ENCODE data around the gene TFB2M. TPM values are rescaled to one million over a fixed set of nuclear protein-coding genes. Genes with fewer than 3 reads are reported as not detected.
"Not testable (repeated sequence)": the region's sequence is repeated elsewhere in the genome, so short reads cannot be mapped to it uniquely, and the experiment has no call there.

TFB2M gene
- total and polyA plus RNA-seq, 2 donors: 11.6 to 11.7 TPM

DNA sequence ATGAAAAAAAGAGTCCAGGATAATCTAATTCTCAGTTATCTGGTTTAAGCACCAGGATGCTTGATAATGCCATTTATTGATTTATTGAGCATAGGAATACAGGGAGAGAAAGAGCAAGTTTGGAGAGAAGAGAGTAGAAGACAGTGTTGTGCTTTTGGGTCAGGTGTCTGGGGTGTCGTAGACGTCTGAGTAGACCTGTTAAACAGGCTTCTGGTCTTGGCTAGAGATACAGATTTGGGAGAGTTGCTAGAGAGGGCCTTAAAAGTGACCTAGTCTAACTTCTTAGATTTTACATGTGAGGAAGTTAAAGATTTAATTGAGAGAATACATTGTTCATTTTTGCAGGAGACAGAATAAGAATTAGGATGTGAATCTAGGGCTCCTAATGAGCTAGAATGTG, 34.5 kb upstream of the TFB2M start:
- Histone ChIP-seq H3K4me3 (ENCODE audit: low read length in 2 of 2) (no peak overlapping the region), H3K4me1 (ENCODE audit: control insufficient read depth in 2 of 2, insufficient read depth in 2 of 2, low read length in 2 of 2) (no peaks in the 10 kb centered on the region), H3K27ac (ENCODE audit: low read depth in 1 of 2, low read length in 1 of 2) (no peak overlapping the region), H3K9me3 (ENCODE audit: control insufficient read depth in 2 of 2, insufficient read depth in 1 of 2, low read length in 1 of 2) (peaks cover 1 to 8% of the 10 kb centered on the region in 2 donors), H3K27me3 (ENCODE audit: control insufficient read depth in 2 of 2, insufficient read depth in 1 of 2, low read length in 1 of 2) (no peaks in the 10 kb centered on the region), H3K36me3 (ENCODE audit: control insufficient read depth in 2 of 2, insufficient read depth in 2 of 2, low read length in 1 of 2) (peaks cover 6 to 15% of the 10 kb centered on the region in 2 donors)
- DNase-seq (ENCODE audit: low read depth in 6 of 9, low spot score in 9 of 9): no peak
- WGBS: 94% methylated on average over 2 of the region's 2 CpGs

DNA sequence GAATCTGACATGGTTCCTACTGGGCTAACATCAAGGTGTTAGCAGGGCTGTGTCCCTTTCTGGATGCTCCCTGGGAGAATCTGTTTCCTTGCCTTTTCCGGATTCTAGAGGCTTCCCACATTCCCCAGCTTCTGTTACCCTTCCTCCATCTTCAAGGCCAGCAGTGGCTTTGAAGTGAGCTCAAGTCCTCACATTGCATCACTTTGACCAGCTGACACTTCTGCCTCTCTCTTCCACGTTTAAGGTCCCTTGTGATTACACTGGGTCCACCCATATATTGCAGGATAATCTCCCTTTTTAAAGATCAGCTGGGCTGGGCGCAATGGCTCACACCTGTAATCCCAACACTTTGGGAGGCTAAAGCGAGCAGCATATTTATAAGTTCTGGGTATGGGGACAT, 33.3 kb upstream of the TFB2M start:
- no peaks in the 10 kb centered on the region for H3K4me1 ChIP-seq (ENCODE audit: control insufficient read depth in 2 of 2, insufficient read depth in 2 of 2, low read length in 2 of 2)
- whole genome bisulfite sequencing: 97% methylated on average over 4 of the region's 4 CpGs
- no peak for DNase-seq (ENCODE audit: low read depth in 6 of 9, low spot score in 9 of 9)

DNA sequence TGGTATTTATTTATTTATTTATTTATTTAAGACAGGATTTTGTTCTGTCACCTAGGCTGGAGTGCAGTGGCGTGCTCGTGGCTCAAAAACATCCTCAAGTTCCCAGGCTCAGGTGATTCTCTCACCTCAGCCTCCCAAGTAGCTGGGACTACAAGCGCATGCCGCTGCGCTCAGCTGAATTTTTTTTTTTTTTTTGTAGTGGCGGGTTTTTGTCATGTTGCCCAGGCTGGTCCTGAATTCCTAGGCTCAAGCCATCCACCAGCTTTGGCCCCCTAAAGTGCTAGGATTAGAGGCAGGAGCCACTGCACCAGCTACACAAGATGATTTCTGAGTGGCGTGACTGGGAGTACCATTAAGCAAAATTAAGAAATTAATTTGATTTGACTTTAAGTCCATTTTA, 31.9 kb upstream of the TFB2M start:
- H3K9me3 ChIP-seq (ENCODE audit: control insufficient read depth in 2 of 2, insufficient read depth in 1 of 2, low read length in 1 of 2): no peaks in the 10 kb centered on the region
- DNase-seq (ENCODE audit: low read depth in 6 of 9, low spot score in 9 of 9): no peak
- no peaks in the 10 kb centered on the region for H3K4me1 ChIP-seq (ENCODE audit: control insufficient read depth in 2 of 2, insufficient read depth in 2 of 2, low read length in 2 of 2)
- no peaks in the 10 kb centered on the region for H3K27me3 ChIP-seq (ENCODE audit: control insufficient read depth in 2 of 2, insufficient read depth in 1 of 2, low read length in 1 of 2)
- WGBS: 96% methylated on average over 7 of the region's 7 CpGs
- H3K4me3 ChIP-seq (ENCODE audit: low read length in 2 of 2): no peak overlapping the region
- no peak overlapping the region for H3K27ac ChIP-seq (ENCODE audit: low read depth in 1 of 2, low read length in 1 of 2)
- H3K36me3 ChIP-seq (ENCODE audit: control insufficient read depth in 2 of 2, insufficient read depth in 2 of 2, low read length in 1 of 2): peaks cover 12 to 26% of the 10 kb centered on the region in 2 donors

More for the DNA sequence above, 33.3 kb upstream of the TFB2M start:
- no peaks in the 10 kb centered on the region for H3K27me3 ChIP-seq (ENCODE audit: control insufficient read depth in 2 of 2, insufficient read depth in 1 of 2, low read length in 1 of 2)
- H3K36me3 ChIP-seq (ENCODE audit: control insufficient read depth in 2 of 2, insufficient read depth in 2 of 2, low read length in 1 of 2): peaks cover 10 to 18% of the 10 kb centered on the region in 2 donors
- H3K4me3 ChIP-seq (ENCODE audit: low read length in 2 of 2): no peak overlapping the region
- peaks cover 0 to 4% of the 10 kb centered on the region in 2 donors for H3K9me3 ChIP-seq (ENCODE audit: control insufficient read depth in 2 of 2, insufficient read depth in 1 of 2, low read length in 1 of 2)
- no peak overlapping the region for H3K27ac ChIP-seq (ENCODE audit: low read depth in 1 of 2, low read length in 1 of 2)

DNA sequence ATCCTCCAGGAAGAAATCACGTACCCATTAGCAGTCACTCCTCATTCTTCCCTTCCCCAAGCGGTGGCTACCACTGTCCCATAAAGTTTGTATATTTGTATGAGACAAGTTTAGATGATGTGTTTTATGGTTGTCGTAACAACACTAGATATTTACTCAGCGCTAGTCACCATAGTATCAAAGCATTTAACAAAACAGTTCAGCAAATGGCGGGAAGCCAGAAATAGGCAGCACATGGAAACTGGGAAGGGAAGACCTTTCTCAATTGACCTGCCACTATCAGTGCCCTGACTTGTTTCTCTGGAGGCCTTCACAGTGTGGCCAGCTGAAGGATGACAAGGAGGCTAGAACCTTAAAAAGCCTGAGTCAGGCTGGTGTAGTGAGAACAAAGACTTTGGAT, 31.3 kb upstream of the TFB2M start:
- H3K27ac ChIP-seq (ENCODE audit: low read depth in 1 of 2, low read length in 1 of 2): no peak overlapping the region
- H3K4me1 ChIP-seq (ENCODE audit: control insufficient read depth in 2 of 2, insufficient read depth in 2 of 2, low read length in 2 of 2): no peaks in the 10 kb centered on the region
- no peaks in the 10 kb centered on the region for H3K9me3 ChIP-seq (ENCODE audit: control insufficient read depth in 2 of 2, insufficient read depth in 1 of 2, low read length in 1 of 2)
- H3K27me3 ChIP-seq (ENCODE audit: control insufficient read depth in 2 of 2, insufficient read depth in 1 of 2, low read length in 1 of 2): no peaks in the 10 kb centered on the region
- no peak overlapping the region for H3K4me3 ChIP-seq (ENCODE audit: low read length in 2 of 2)
- peaks cover 12 to 31% of the 10 kb centered on the region in 2 donors for H3K36me3 ChIP-seq (ENCODE audit: control insufficient read depth in 2 of 2, insufficient read depth in 2 of 2, low read length in 1 of 2)
- WGBS: 97% methylated on average over 5 of the region's 5 CpGs
- no peak for DNase-seq (ENCODE audit: low read depth in 6 of 9, low spot score in 9 of 9)

DNA sequence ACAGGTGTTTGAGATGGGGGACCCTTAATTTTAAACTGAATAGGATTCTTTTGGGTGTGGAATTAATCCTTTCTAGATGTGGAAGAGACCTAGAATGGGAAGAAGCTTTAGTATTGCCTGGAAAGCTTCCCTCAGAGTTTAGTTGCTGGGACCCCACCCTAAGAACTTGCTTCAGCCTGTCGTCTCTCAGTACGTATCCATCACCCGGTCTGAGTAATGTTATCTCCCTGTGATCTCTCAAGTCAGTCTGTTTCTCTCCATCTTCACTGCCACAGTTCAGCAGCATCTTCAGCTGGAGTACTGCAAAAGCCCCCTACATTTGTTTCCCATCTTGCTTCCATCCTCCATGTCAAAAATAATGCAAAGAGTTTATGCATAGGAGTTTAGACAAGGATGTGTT, 29.1 kb upstream of the TFB2M start:
- H3K4me1 ChIP-seq (ENCODE audit: control insufficient read depth in 2 of 2, insufficient read depth in 2 of 2, low read length in 2 of 2): no peaks in the 10 kb centered on the region
- peaks cover 0 to 2% of the 10 kb centered on the region in 2 donors for H3K9me3 ChIP-seq (ENCODE audit: control insufficient read depth in 2 of 2, insufficient read depth in 1 of 2, low read length in 1 of 2)
- no peak for DNase-seq (ENCODE audit: low read depth in 6 of 9, low spot score in 9 of 9)
- H3K36me3 ChIP-seq (ENCODE audit: control insufficient read depth in 2 of 2, insufficient read depth in 2 of 2, low read length in 1 of 2): peaks cover 20 to 39% of the 10 kb centered on the region in 2 donors
- H3K27me3 ChIP-seq (ENCODE audit: control insufficient read depth in 2 of 2, insufficient read depth in 1 of 2, low read length in 1 of 2): no peaks in the 10 kb centered on the region
- H3K27ac ChIP-seq (ENCODE audit: low read depth in 1 of 2, low read length in 1 of 2): no peak overlapping the region
- 91% methylated on average over 3 of the region's 3 CpGs for WGBS
- H3K4me3 ChIP-seq (ENCODE audit: low read length in 2 of 2): no peak overlapping the region

DNA sequence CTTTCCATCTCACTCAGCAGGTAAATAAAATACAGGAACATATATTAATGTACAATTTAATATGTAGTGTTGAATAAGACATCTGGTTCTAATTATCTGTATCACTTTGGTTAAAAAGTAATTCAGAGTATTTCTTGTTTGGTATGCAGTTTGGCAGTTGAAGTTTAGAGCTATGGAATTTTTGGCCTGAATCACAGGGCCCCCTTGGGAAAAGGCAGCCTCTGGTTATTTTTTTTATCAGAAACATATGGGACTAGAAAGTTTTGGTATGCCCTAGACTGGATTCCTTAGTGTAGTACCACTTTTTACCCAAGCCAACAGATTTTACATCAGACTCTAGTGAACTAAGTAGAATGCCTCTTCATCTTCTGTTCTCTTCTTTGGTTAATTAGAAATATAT, 26.6 kb upstream of the TFB2M start:
- Histone ChIP-seq H3K4me1 (ENCODE audit: control insufficient read depth in 2 of 2, insufficient read depth in 2 of 2, low read length in 2 of 2) (no peaks in the 10 kb centered on the region), H3K4me3 (ENCODE audit: low read length in 2 of 2) (no peak overlapping the region), H3K27me3 (ENCODE audit: control insufficient read depth in 2 of 2, insufficient read depth in 1 of 2, low read length in 1 of 2) (no peaks in the 10 kb centered on the region), H3K9me3 (ENCODE audit: control insufficient read depth in 2 of 2, insufficient read depth in 1 of 2, low read length in 1 of 2) (peaks cover 0 to 6% of the 10 kb centered on the region in 2 donors), H3K27ac (ENCODE audit: low read depth in 1 of 2, low read length in 1 of 2) (no peak overlapping the region), H3K36me3 (ENCODE audit: control insufficient read depth in 2 of 2, insufficient read depth in 2 of 2, low read length in 1 of 2) (peaks cover 14 to 39% of the 10 kb centered on the region in 2 donors)
- DNase-seq (ENCODE audit: low read depth in 6 of 9, low spot score in 9 of 9): no peak

DNA sequence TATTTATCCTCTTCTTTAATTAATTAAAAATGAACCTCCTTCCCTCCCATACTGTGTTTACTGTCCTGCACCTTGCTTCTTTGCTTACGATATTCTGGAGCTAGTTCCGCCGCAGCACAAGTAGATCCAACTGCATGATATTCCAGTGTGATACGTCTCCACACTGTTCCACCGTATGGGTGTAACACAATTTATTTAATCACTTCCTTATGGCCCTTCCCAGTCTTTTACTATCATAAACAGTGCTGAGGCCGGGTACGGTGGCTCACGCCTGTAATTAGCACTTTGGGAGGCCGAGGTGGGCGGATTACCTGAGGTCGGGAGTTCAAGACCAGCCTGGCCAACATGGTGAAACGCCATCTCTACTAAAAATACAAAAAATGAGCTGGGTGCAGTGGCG, 25.9 kb upstream of the TFB2M start:
- Histone ChIP-seq H3K36me3 (ENCODE audit: control insufficient read depth in 2 of 2, insufficient read depth in 2 of 2, low read length in 1 of 2) (peaks cover 14 to 32% of the 10 kb centered on the region in 2 donors), H3K27ac (ENCODE audit: low read depth in 1 of 2, low read length in 1 of 2) (no peak overlapping the region), H3K4me1 (ENCODE audit: control insufficient read depth in 2 of 2, insufficient read depth in 2 of 2, low read length in 2 of 2) (no peaks in the 10 kb centered on the region), H3K4me3 (ENCODE audit: low read length in 2 of 2) (no peak overlapping the region), H3K27me3 (ENCODE audit: control insufficient read depth in 2 of 2, insufficient read depth in 1 of 2, low read length in 1 of 2) (no peaks in the 10 kb centered on the region), H3K9me3 (ENCODE audit: control insufficient read depth in 2 of 2, insufficient read depth in 1 of 2, low read length in 1 of 2) (peaks cover 0 to 6% of the 10 kb centered on the region in 2 donors)
- no peak for DNase-seq (ENCODE audit: low read depth in 6 of 9, low spot score in 9 of 9)
- WGBS: 97% methylated on average over 13 of the region's 13 CpGs

DNA sequence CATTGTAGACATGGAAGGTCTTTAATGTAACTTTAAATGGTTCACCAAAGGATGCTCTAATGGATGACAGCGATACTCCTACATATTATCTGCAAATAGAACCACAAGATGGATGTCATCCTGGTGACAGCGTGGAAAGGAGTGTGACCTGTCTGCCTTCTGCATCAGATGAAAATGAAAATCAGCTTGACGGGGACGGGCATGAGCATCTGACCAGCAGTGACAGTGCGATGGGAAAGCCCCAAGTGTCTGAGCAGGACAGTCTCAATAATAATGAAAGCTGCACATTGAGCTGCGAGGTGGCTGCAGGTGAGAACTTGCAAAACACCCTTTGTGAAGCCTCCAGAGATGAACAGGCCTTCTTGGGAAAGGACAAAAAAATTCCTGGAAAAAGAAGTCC, 25.4 kb upstream of the TFB2M start:
- H3K4me3 ChIP-seq (ENCODE audit: low read length in 2 of 2): no peak overlapping the region
- no peaks in the 10 kb centered on the region for H3K27me3 ChIP-seq (ENCODE audit: control insufficient read depth in 2 of 2, insufficient read depth in 1 of 2, low read length in 1 of 2)
- H3K9me3 ChIP-seq (ENCODE audit: control insufficient read depth in 2 of 2, insufficient read depth in 1 of 2, low read length in 1 of 2): peaks cover 0 to 6% of the 10 kb centered on the region in 2 donors
- 96% methylated on average over 6 of the region's 6 CpGs for WGBS
- no peaks in the 10 kb centered on the region for H3K4me1 ChIP-seq (ENCODE audit: control insufficient read depth in 2 of 2, insufficient read depth in 2 of 2, low read length in 2 of 2)
- no peak for DNase-seq (ENCODE audit: low read depth in 6 of 9, low spot score in 9 of 9)
- H3K36me3 ChIP-seq (ENCODE audit: control insufficient read depth in 2 of 2, insufficient read depth in 2 of 2, low read length in 1 of 2): peaks cover 14 to 30% of the 10 kb centered on the region in 2 donors
- H3K27ac ChIP-seq (ENCODE audit: low read depth in 1 of 2, low read length in 1 of 2): no peak overlapping the region

DNA sequence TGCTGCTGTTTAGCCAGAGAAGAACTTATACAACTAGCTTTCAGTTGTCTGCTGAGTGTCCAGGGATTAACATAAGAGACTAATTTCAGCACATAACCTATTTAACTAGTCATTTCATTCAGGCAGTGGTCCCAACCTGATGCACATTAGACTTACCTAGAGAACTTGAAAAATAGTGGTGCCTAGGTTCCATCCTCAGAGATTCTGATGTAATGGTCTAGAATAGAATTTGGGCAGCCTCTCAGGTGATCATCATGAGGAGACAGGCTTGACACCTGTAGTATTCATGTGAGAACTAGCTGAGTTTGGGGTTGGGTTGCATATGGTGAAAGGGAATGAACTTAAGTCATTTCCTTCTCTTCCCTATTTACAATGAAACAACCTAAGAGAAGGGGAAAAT, 25.0 kb upstream of the TFB2M start:
- no peaks in the 10 kb centered on the region for H3K27me3 ChIP-seq (ENCODE audit: control insufficient read depth in 2 of 2, insufficient read depth in 1 of 2, low read length in 1 of 2)
- no peak overlapping the region for H3K27ac ChIP-seq (ENCODE audit: low read depth in 1 of 2, low read length in 1 of 2)
- no peaks in the 10 kb centered on the region for H3K4me1 ChIP-seq (ENCODE audit: control insufficient read depth in 2 of 2, insufficient read depth in 2 of 2, low read length in 2 of 2)
- H3K4me3 ChIP-seq (ENCODE audit: low read length in 2 of 2): no peak overlapping the region
- no peak for DNase-seq (ENCODE audit: low read depth in 6 of 9, low spot score in 9 of 9)
- peaks cover 0 to 6% of the 10 kb centered on the region in 2 donors for H3K9me3 ChIP-seq (ENCODE audit: control insufficient read depth in 2 of 2, insufficient read depth in 1 of 2, low read length in 1 of 2)
- H3K36me3 ChIP-seq (ENCODE audit: control insufficient read depth in 2 of 2, insufficient read depth in 2 of 2, low read length in 1 of 2): peaks cover 14 to 28% of the 10 kb centered on the region in 2 donors

DNA sequence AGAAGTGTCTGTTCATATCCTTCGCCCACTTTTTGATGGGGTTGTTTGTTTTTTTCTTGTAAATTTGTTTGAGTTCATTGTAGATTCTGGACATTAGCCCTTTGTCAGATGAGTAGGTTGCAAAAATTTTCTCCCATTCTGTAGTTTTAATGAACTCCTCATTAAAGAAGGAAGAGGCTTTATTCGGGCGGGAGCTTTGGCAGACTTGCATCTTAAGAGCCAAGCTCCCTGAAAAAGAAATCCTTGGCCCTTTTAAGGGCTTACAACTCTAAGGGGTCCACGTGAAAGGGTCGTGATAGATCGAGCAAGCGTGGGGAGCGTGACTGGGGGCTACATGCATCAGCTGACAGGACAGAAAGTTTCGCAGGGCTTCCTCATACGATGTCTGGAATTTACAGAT, 23.9 kb upstream of the TFB2M start:
- WGBS: 98% methylated on average over 9 of the region's 10 CpGs
- H3K27me3 ChIP-seq (ENCODE audit: control insufficient read depth in 2 of 2, insufficient read depth in 1 of 2, low read length in 1 of 2); DNase-seq (ENCODE audit: low read depth in 6 of 9, low spot score in 9 of 9); H3K4me3 ChIP-seq (ENCODE audit: low read length in 2 of 2); H3K27ac ChIP-seq (ENCODE audit: low read depth in 1 of 2, low read length in 1 of 2); H3K4me1 ChIP-seq (ENCODE audit: control insufficient read depth in 2 of 2, insufficient read depth in 2 of 2, low read length in 2 of 2); H3K9me3 ChIP-seq (ENCODE audit: control insufficient read depth in 2 of 2, insufficient read depth in 1 of 2, low read length in 1 of 2): not testable (repeated sequence)
- peaks cover 14 to 25% of the 10 kb centered on the region in 2 donors for H3K36me3 ChIP-seq (ENCODE audit: control insufficient read depth in 2 of 2, insufficient read depth in 2 of 2, low read length in 1 of 2)

Data from thymus (tissue), 11 donors.